H9 (cell line): Measurements from ENCODE around the gene H6PD. TPM values are rescaled to one million over a fixed set of nuclear protein-coding genes. Genes with fewer than 3 reads are reported as not detected.

Experiments
- DNase-seq: peaks from one replicate; pipeline ENCODE4 v3.0.0-alpha.2; 2017
- H2AFZ ChIP-seq: one replicate; pipeline ENCODE4 v1.6.1; 2013; ENCODE audit warnings: mild to moderate bottlenecking, low read length, control low read depth, moderate library complexity
- H2AK5ac ChIP-seq: 2 replicates; pipeline ENCODE4 v1.6.1; 2013; ENCODE audit warnings: low read length, control low read depth, mixed read lengths; ENCODE audit not compliant: insufficient read length
- H2BK120ac ChIP-seq: one replicate; pipeline ENCODE4 v1.6.1; 2013; ENCODE audit warnings: low read depth, mild to moderate bottlenecking, low read length, control low read depth, inconsistent platforms; ENCODE audit not compliant: poor library complexity, severe bottlenecking
- H2BK12ac ChIP-seq: 2 replicates; pipeline ENCODE4 v1.6.1; 2013; ENCODE audit warnings: low read length, control low read depth, mixed read lengths, low read depth; ENCODE audit not compliant: insufficient read length
- H2BK15ac ChIP-seq: 2 replicates; pipeline ENCODE4 v1.6.1; 2013; ENCODE audit warnings: low read depth, low read length, control low read depth
- H2BK20ac ChIP-seq: one replicate; pipeline ENCODE4 v1.6.1; 2013; ENCODE audit warnings: low read depth, mild to moderate bottlenecking, low read length, control low read depth, inconsistent platforms; ENCODE audit not compliant: poor library complexity, severe bottlenecking
- H2BK5ac ChIP-seq: 2 replicates; pipeline ENCODE4 v1.6.1; 2013; ENCODE audit warnings: low read length, control low read depth, mixed read lengths; ENCODE audit not compliant: insufficient read length
- H3K14ac ChIP-seq: 2 replicates; pipeline ENCODE4 v1.6.1; 2013; ENCODE audit warnings: low read length, control low read depth; ENCODE audit not compliant: insufficient read depth
- H3K18ac ChIP-seq: 2 replicates; pipeline ENCODE4 v1.6.1; 2013; ENCODE audit warnings: low read depth, mild to moderate bottlenecking, mixed read lengths, low read length, control low read depth; ENCODE audit not compliant: insufficient read length
- H3K23ac ChIP-seq: 2 replicates; pipeline ENCODE4 v1.6.1; 2013; ENCODE audit warnings: low read length, control low read depth, mixed read lengths, low read depth; ENCODE audit not compliant: insufficient read length
- H3K23me2 ChIP-seq: 2 replicates; pipeline ENCODE4 v1.6.1; 2013; ENCODE audit warnings: low read depth, mild to moderate bottlenecking, mixed read lengths, low read length, control low read depth; ENCODE audit not compliant: insufficient read length, poor library complexity, severe bottlenecking
- H3K27ac ChIP-seq: 2 replicates; pipeline ENCODE4 v1.5.1; 2013; ENCODE audit warnings: low read length, control low read depth, mixed read lengths, low read depth; ENCODE audit not compliant: insufficient read length
- H3K27me3 ChIP-seq: 2 replicates; pipeline ENCODE4 v1.6.1; 2013; ENCODE audit warnings: low read length, control low read depth, inconsistent platforms; ENCODE audit not compliant: insufficient read depth
- H3K4ac ChIP-seq: 2 replicates; pipeline ENCODE4 v1.6.1; 2013; ENCODE audit warnings: low read depth, mild to moderate bottlenecking, control low read depth, inconsistent platforms, low read length, moderate library complexity
- H3K4me1 ChIP-seq: 2 replicates; pipeline ENCODE4 v1.6.1; 2013; ENCODE audit warnings: low read length, control low read depth, inconsistent platforms; ENCODE audit not compliant: insufficient read depth
- H3K4me2 ChIP-seq: 2 replicates; pipeline ENCODE4 v1.6.1; 2013; ENCODE audit warnings: low read length, control low read depth, mixed read lengths; ENCODE audit not compliant: insufficient read length, insufficient read depth
- H3K56ac ChIP-seq: 2 replicates; pipeline ENCODE4 v1.6.1; 2013; ENCODE audit warnings: low read depth, mild to moderate bottlenecking, mixed read lengths, low read length, control low read depth; ENCODE audit not compliant: insufficient read length
- H3K79me1 ChIP-seq: 2 replicates; pipeline ENCODE4 v1.6.1; 2013; ENCODE audit warnings: low read depth, mild to moderate bottlenecking, moderate library complexity, low read length, control low read depth, inconsistent platforms; ENCODE audit not compliant: insufficient read depth, poor library complexity, severe bottlenecking
- H3K79me2 ChIP-seq: 2 replicates; pipeline ENCODE4 v1.6.1; 2013; ENCODE audit warnings: low read length, control low read depth, inconsistent platforms; ENCODE audit not compliant: insufficient read depth
- H3K9ac ChIP-seq: 2 replicates; pipeline ENCODE4 v1.6.1; 2013; ENCODE audit warnings: low read length, control low read depth, mixed read lengths; ENCODE audit not compliant: insufficient read length; ENCODE audit errors: extremely low read depth
- H3K9me3 ChIP-seq: one replicate; pipeline ENCODE4 v1.6.1; 2013; ENCODE audit warnings: low read depth, low read length, inconsistent platforms; ENCODE audit not compliant: control insufficient read depth
- H3T11ph ChIP-seq: one replicate; pipeline ENCODE4 v1.6.1; 2013; ENCODE audit warnings: mild to moderate bottlenecking, low read length, control low read depth, inconsistent platforms
- H4K20me1 ChIP-seq: one replicate; pipeline ENCODE4 v1.6.1; 2013; ENCODE audit not compliant: control insufficient read depth, insufficient read length, insufficient read depth
- H4K5ac ChIP-seq: 2 replicates; pipeline ENCODE4 v1.6.1; 2013; ENCODE audit warnings: low read depth, mild to moderate bottlenecking, mixed read lengths, low read length, control low read depth; ENCODE audit not compliant: insufficient read length
- H4K8ac ChIP-seq: replicated peaks from 2 replicates; pipeline ENCODE4 v1.6.1; 2013; ENCODE audit warnings: low read length, control low read depth, mixed read lengths, low read depth; ENCODE audit not compliant: insufficient read length
- H4K91ac ChIP-seq: 2 replicates; pipeline ENCODE4 v1.6.1; 2013; ENCODE audit warnings: low read depth, mild to moderate bottlenecking, moderate library complexity, mixed read lengths, low read length, control low read depth; ENCODE audit not compliant: insufficient read length
- H3K27ac Mint-ChIP-seq, 3 experiments: 2 replicates in 2 of 3; 3 replicates in 1 of 3; pipeline ENCODE4 v1.8.0; 2020 to 2021; ENCODE audit warnings: mixed read lengths in 3 of 3, mild to moderate bottlenecking in 1 of 3, moderate library complexity in 1 of 3
- H3K27me3 Mint-ChIP-seq: 2 replicates; pipeline ENCODE4 v1.8.0; 2021; ENCODE audit warnings: low read depth, mild to moderate bottlenecking, moderate library complexity, mixed read lengths
- H3K36me3 Mint-ChIP-seq, 3 experiments: 2 replicates in 2 of 3; 3 replicates in 1 of 3; pipeline ENCODE4 v1.8.0; 2020 to 2021; ENCODE audit warnings: low read depth in 3 of 3, mixed read lengths in 3 of 3; ENCODE audit not compliant: insufficient read depth in 1 of 3
- H3K4me1 Mint-ChIP-seq, 2 experiments: 2 replicates each; pipeline ENCODE4 v1.8.0; 2020; ENCODE audit warnings: mixed read lengths in 2 of 2
- H3K4me3 Mint-ChIP-seq, 2 experiments: 2 replicates in 1 of 2; 3 replicates in 1 of 2; pipeline ENCODE4 v1.8.0; 2020 to 2021; ENCODE audit warnings: mild to moderate bottlenecking in 2 of 2, mixed read lengths in 2 of 2, moderate library complexity in 1 of 2
- H3K9me3 Mint-ChIP-seq, 2 experiments: 2 replicates in 1 of 2; 3 replicates in 1 of 2; pipeline ENCODE4 v1.8.0; 2020; ENCODE audit warnings: mild to moderate bottlenecking in 2 of 2, mixed read lengths in 2 of 2, moderate library complexity in 1 of 2
- WGBS: extraction: QIAGEN DNeasy Blood & Tissue Kit; methylation state at CpG from one replicate; pipeline ENCODE4 v1.1.7; 2013; ENCODE audit warnings: missing lambda C conversion rate, low lambda C conversion rate, mixed read lengths; ENCODE audit not compliant: insufficient read length; ENCODE audit errors: extremely low coverage; 5-methylcytosine and 5-hydroxymethylcytosine counted together
- total RNA-seq: library from RNA; stranded (reverse); gene quantifications from 2 replicates; pipeline ENCODE4 v1.2.1, GENCODE V29; 2021
- TF ChIP-seq, protein P1 (sequence below): fragments of 200-600 bp; sonication (generic); conservative IDR thresholded peaks from 3 replicates; pipeline ENCODE4 v1.8.0; 2021; ENCODE audit warnings: antibody characterized with exemption, mild to moderate bottlenecking

H6PD gene
- total RNA-seq, 1 experiment from 2014 or later, result 7.9 TPM

DNA sequence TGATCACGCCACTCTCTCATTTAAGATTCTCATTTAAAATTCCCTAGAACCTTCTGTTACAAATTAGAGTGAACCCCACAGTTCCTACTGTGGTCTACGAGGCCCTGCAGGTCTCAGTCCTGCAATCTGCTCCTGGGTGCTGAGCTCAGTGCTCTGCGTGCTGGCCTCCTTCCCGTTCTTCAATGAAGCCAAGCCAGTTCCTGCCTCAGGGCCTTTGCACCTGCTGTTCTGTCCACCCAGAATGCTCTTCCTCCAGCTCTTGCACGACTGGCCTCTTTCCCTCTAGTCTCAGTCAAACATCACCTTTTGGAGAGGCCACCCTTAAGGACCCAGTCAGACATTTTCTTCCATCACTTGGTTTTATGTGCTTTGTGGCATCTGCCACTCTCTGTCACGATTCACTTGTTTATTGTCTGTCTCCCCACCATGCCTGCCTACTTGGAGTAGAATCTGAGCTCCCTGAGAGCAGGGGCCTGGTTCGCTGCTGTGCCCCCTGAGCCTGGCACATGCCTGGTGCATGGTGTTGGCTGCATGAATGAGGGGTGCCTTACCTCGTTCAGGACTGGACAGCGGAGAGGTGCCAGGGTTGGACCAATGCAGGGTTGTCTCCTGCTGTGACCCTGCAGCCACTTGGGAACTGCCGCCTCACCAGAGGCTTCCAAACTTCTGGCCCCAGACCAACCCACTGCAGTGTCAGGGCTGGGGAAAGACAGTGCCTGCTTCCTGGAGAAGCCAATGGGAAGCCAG is 9.7 kb upstream of the H6PD start:
- no peak overlapping the region for H2BK15ac ChIP-seq
- no peak overlapping the region for H4K5ac ChIP-seq
- H4K8ac ChIP-seq, result no peak overlapping the region
- H3K9me3 ChIP-seq, result no peaks in the 10 kb centered on the region
- H2BK12ac ChIP-seq, result no peak overlapping the region
- H3K14ac ChIP-seq, result no peak overlapping the region
- no peaks in the 10 kb centered on the region for H3K23me2 ChIP-seq
- Mint-ChIP-seq H3K9me3 (peaks cover 3 to 8% of the 10 kb centered on the region in 2 experiments; a peak in 4 of 5 replicates), H3K36me3 (no peaks in the 10 kb centered on the region), H3K27me3 (peaks cover 19% of the 10 kb centered on the region), H3K27ac (no peak overlapping the region), H3K4me1 (peaks cover 8% of the 10 kb centered on the region in 2 experiments), H3K4me3 (no peak overlapping the region)
- H4K20me1 ChIP-seq, result no peaks in the 10 kb centered on the region
- no peak overlapping the region for H2AFZ ChIP-seq
- H3K4me2 ChIP-seq, result no peak overlapping the region
- H3K27me3 ChIP-seq, result no peaks in the 10 kb centered on the region
- H3K79me1 ChIP-seq, result no peaks in the 10 kb centered on the region
- H2BK120ac ChIP-seq, result no peak overlapping the region
- H2AK5ac ChIP-seq, result no peak overlapping the region
- WGBS, result no CpG with 5 or more reads among the region's 10 CpGs
- TF ChIP-seq, protein P1, sequence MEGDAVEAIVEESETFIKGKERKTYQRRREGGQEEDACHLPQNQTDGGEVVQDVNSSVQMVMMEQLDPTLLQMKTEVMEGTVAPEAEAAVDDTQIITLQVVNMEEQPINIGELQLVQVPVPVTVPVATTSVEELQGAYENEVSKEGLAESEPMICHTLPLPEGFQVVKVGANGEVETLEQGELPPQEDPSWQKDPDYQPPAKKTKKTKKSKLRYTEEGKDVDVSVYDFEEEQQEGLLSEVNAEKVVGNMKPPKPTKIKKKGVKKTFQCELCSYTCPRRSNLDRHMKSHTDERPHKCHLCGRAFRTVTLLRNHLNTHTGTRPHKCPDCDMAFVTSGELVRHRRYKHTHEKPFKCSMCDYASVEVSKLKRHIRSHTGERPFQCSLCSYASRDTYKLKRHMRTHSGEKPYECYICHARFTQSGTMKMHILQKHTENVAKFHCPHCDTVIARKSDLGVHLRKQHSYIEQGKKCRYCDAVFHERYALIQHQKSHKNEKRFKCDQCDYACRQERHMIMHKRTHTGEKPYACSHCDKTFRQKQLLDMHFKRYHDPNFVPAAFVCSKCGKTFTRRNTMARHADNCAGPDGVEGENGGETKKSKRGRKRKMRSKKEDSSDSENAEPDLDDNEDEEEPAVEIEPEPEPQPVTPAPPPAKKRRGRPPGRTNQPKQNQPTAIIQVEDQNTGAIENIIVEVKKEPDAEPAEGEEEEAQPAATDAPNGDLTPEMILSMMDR, result no peak
- H4K91ac ChIP-seq, result no peak overlapping the region
- H3K23ac ChIP-seq, result no peak overlapping the region
- no peak overlapping the region for H3K9ac ChIP-seq
- DNase-seq, result no peak
- H2BK20ac ChIP-seq, result no peak overlapping the region
- H3T11ph ChIP-seq, result no peak overlapping the region
- H3K56ac ChIP-seq, result no peak overlapping the region
- peaks cover 3% of the 10 kb centered on the region; the same call in 1 of the 2 replicates for H3K4me1 ChIP-seq
- no peak overlapping the region for H3K4ac ChIP-seq
- H3K18ac ChIP-seq, result no peak overlapping the region
- H3K79me2 ChIP-seq, result no peaks in the 10 kb centered on the region
- no peak overlapping the region for H3K27ac ChIP-seq
- no peak overlapping the region for H2BK5ac ChIP-seq
